ENCODE data around the gene MYO5C. TPM values are rescaled to one million over a fixed set of nuclear protein-coding genes. Genes with fewer than 3 reads are reported as not detected.

The MYO5C gene
- total and polyA plus RNA-seq, 2 donors (not counting 3 experiments of a cell fraction or from before 2014, with no cell fraction given), result 7.5 to 19.4 TPM

DNA sequence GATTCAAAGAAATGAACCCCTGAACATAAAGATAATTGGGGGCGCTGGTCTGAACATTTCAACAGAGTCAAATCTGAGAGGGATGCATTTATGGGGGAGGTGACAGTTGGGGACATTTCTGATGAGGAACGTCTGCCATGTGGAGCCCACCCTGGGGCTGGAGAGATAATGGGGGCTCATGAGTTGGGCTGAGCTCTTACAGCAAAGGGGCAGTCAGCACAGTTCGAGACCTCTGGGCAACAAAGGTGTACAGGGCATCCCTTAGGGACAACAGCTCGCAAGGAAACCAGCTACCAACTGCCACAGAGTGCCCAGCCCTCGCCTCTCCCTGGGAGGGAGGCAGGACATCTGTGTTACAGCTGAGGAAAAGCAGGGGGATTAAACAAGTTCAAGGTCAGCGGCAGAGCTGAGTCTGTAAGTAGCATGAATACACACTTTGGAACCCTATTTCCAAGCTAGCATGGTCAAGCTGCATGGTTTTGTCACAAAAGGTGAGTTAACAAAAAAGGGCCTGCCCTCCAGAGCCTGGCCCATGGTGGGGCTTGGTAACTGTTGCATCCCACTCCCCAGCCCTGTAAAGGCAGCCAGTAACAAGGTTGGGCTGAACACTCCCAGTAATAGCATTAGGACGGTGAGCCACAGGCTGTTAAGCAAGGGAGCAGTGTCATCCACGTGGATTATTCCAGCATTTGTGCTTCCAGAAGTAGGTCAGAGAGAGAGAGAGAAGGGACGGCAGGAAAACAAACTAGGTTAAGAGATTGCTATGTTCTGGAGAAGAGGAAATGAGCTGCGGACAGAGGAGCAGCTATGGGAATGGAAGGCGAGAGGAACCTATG is 108.7 kb downstream of the MYO5C start:
- no peaks in the 10 kb centered on the region for H3K4me1 ChIP-seq (ENCODE audit: control insufficient read depth, extremely low read depth, insufficient read depth, low read length)
- no peak overlapping the region for H3K4me2 ChIP-seq (ENCODE audit: insufficient read depth, low read length)
- H3K27me3 ChIP-seq (ENCODE audit: control insufficient read depth in 2 of 2, insufficient read depth in 2 of 2, low read length in 2 of 2), result no peaks in the 10 kb centered on the region
- H3K9me1 ChIP-seq (replicated peaks; ENCODE audit: control insufficient read depth, extremely low read depth, insufficient read depth, low read length), result no peaks in the 10 kb centered on the region
- DNase-seq (ENCODE audit: low read depth, low spot score) (no peak), FAIRE-seq (no peak)
- H3K36me3 ChIP-seq (ENCODE audit: control insufficient read depth in 2 of 2, extremely low read depth in 1 of 2, insufficient read depth in 2 of 2, low read length in 2 of 2), result no peaks in the 10 kb centered on the region
- BruUV-seq (replicated peaks), result no TSS peak
- TF ChIP-seq FOS (IDR thresholded peaks at IDR 0.05; ENCODE audit: borderline replicate concordance, insufficient read depth, low read length), result no peak
- no peak for TF ChIP-seq MYC (IDR thresholded peaks at IDR 0.05; ENCODE audit: low read depth, low read length)
- TF ChIP-seq JUN (IDR thresholded peaks at IDR 0.05; ENCODE audit: borderline replicate concordance, insufficient read depth, insufficient read length, low read depth), result no peak
- no peak for TF ChIP-seq GATA2 (IDR thresholded peaks at IDR 0.05; ENCODE audit: insufficient read depth, insufficient read length, low read depth, low read length)
- TF ChIP-seq, protein P1, sequence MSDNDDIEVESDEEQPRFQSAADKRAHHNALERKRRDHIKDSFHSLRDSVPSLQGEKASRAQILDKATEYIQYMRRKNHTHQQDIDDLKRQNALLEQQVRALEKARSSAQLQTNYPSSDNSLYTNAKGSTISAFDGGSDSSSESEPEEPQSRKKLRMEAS (IDR thresholded peaks at IDR 0.05; ENCODE audit: insufficient read depth, insufficient read length), result no peak
- TF ChIP-seq POLR2AphosphoS5 (IDR thresholded peaks at IDR 0.05; ENCODE audit: insufficient read depth, low read depth, low read length), result no peak
- TF ChIP-seq, protein P2, sequence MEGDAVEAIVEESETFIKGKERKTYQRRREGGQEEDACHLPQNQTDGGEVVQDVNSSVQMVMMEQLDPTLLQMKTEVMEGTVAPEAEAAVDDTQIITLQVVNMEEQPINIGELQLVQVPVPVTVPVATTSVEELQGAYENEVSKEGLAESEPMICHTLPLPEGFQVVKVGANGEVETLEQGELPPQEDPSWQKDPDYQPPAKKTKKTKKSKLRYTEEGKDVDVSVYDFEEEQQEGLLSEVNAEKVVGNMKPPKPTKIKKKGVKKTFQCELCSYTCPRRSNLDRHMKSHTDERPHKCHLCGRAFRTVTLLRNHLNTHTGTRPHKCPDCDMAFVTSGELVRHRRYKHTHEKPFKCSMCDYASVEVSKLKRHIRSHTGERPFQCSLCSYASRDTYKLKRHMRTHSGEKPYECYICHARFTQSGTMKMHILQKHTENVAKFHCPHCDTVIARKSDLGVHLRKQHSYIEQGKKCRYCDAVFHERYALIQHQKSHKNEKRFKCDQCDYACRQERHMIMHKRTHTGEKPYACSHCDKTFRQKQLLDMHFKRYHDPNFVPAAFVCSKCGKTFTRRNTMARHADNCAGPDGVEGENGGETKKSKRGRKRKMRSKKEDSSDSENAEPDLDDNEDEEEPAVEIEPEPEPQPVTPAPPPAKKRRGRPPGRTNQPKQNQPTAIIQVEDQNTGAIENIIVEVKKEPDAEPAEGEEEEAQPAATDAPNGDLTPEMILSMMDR (IDR thresholded peaks at IDR 0.05; ENCODE audit: extremely low read depth in 1 of 2, insufficient read depth in 1 of 2, low read depth in 1 of 2, low read length in 2 of 2), result no peak
- no peak for TF ChIP-seq EZH2 (IDR thresholded peaks at IDR 0.05; ENCODE audit: borderline replicate concordance, low read depth, low read length, severe bottlenecking)
- no peak for TF ChIP-seq POLR2A (IDR thresholded peaks at IDR 0.05; ENCODE audit: low read depth, low read length)
- no peak overlapping the region for H3K9ac ChIP-seq (replicated peaks; ENCODE audit: extremely low read depth, insufficient read depth, low read length)
- dilution Hi-C loops (cut with MboI; ENCODE audit: extremely low pct_ligation_motif_present, low sequenced_read_pairs) (no loop called here), intact Hi-C loops (cut with micrococcal nuclease) (no loop called here)
- H3K9me3 ChIP-seq (replicated peaks; ENCODE audit: control insufficient read depth, insufficient read depth, low read length), result no peaks in the 10 kb centered on the region
- H3K79me2 ChIP-seq (ENCODE audit: control insufficient read depth, insufficient read depth, low read length), result no peaks in the 10 kb centered on the region
- H4K20me1 ChIP-seq (replicated peaks; ENCODE audit: control insufficient read depth, extremely low read depth, insufficient read depth, low read length), result no peaks in the 10 kb centered on the region
- no peak overlapping the region for H3K4me3 ChIP-seq (replicated peaks in 1 of 3; ENCODE audit: insufficient read depth in 1 of 3, low read depth in 1 of 3, low read length in 3 of 3)
- no peak overlapping the region for H2AFZ ChIP-seq (ENCODE audit: low read depth, low read length)
- ChIA-PET POLR2A (no interaction called here), CTCF (interaction anchor here (0.6 to 1.5 kb wide), 5 partner anchors 13 to 410 kb away, joined by 3 to 7 read pairs (median 3); no protein-coding TSS in a partner anchor)
- H3K27ac ChIP-seq (ENCODE audit: insufficient read depth, low read depth, low read length), result no peak overlapping the region
